Mammary epithelial cell (primary cell): Measurements from ENCODE around the gene PRKN.

ENCODE experiments used
- EZH2 ChIP-seq: IDR thresholded peaks from 2 replicates; pipeline ENCODE4 v1.6.1; 2012; ENCODE audit warnings: low read length, inconsistent platforms, borderline replicate concordance
- TF ChIP-seq, protein P1 (sequence below), 2 donors: IDR thresholded peaks in 1 of 2; conservative IDR thresholded peaks in 1 of 2; 2 replicates each; pipeline ENCODE4 v1.5.1; 2011 to 2012; ENCODE audit warnings: inconsistent platforms in 2 of 2, low read length in 2 of 2, mild to moderate bottlenecking in 2 of 2, control low read depth in 1 of 2, low read depth in 1 of 2; ENCODE audit not compliant: insufficient read depth in 1 of 2; ENCODE audit errors: extremely low read depth in 1 of 2

DNA sequence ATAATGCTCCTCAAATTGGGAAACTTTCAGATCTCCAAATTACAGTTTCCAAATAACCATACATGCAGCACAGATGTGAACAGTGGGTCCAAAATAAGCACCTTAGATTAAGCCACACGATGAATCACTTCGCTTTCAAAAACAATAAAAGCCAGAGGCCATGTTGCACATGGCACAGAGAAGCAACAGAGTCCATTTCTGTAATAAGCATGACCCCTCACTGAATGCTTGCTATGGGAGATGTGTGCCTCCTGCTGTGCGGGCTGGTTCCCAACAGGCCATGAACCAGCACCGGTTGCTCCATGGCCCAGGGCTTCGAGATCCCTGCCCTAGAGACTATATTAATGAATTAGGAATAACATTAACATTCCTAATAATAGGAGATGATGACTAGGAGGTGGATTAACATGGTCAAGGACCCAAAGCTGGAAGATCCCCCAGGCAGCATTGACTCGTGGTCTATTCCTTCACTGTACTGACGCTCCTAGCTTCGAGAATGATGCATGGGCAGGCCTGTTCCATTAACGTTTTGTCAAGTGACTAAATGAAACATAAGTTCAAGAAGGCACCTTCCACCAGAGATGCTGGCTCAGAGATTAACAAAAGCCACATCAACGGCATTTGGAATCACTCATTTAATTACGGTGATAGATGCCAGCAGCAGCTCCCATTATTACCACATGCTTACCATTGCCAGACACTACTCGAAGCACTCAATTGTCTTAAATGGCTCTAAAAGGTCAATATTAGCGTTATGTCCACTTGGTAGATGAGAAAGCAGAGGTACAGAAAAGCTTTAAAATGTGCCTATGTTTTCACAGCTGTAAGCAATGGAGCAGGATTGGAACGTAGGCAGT lies 983.1 kb downstream of the PRKN start:
- TF ChIP-seq, protein P1, sequence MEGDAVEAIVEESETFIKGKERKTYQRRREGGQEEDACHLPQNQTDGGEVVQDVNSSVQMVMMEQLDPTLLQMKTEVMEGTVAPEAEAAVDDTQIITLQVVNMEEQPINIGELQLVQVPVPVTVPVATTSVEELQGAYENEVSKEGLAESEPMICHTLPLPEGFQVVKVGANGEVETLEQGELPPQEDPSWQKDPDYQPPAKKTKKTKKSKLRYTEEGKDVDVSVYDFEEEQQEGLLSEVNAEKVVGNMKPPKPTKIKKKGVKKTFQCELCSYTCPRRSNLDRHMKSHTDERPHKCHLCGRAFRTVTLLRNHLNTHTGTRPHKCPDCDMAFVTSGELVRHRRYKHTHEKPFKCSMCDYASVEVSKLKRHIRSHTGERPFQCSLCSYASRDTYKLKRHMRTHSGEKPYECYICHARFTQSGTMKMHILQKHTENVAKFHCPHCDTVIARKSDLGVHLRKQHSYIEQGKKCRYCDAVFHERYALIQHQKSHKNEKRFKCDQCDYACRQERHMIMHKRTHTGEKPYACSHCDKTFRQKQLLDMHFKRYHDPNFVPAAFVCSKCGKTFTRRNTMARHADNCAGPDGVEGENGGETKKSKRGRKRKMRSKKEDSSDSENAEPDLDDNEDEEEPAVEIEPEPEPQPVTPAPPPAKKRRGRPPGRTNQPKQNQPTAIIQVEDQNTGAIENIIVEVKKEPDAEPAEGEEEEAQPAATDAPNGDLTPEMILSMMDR (conservative IDR thresholded peaks at IDR 0.05 in 1 of 2, IDR thresholded peaks at IDR 0.05 in 1 of 2; ENCODE audit: extremely low read depth in 1 of 2, insufficient read depth in 1 of 2, low read depth in 1 of 2, low read length in 2 of 2): no peak
- TF ChIP-seq EZH2: no peak
